ENCODE data around the gene ZNF106.

ZNF106 gene

DNA sequence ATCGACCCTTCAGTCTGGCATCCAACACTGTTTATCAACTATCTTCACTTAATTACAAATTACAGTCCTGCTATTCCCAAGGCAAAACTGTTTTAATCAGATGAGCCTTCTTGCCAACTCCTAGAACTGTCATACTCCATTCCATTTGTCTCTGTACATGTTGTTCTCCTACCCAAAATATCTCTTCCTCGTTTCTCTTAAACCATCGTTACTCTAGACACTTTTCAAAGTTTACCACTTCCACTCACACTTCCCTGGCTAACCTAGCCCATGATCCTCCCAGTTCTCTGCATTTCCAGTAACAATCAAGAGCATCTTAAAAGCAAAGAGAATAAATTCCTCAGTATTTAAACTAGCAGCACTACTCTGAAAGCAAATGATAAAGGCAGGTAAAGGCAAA is 19.9 kb downstream of the ZNF106 start:
- no peak for DNase-seq

DNA sequence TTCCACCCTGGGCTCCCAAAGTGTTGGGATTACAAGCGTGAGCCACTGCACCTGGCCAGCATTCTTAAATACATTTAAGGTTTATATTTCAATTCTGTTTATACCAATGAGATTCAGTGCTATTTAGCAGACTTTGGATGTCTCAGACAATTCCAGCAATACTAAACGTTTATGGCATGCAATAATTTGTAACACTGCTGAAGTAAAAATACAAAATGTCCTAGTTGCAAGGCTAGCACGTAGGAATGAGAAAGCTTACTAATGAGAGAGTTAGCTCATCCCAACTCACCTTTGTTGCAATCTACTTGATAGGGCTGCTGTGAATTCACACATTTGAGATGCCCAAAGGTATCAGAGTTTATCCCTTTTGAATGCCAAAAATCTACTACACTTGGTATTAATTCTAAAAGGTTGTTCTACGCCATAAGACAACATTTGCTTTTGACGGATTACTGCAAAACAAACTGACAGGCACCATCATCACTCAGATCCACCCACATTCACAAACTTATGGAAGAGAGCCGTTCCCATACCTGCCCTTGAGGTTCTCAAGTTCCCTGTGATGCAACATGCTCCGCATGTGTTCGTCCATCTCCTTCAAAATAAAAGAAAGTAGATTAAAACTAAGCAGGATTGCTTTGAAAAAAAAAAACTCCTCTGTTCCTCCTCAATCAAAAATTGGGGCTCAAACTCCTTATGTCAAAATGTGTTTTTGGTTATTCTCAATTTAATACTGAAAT is 25.3 kb downstream of the ZNF106 start:
- DNase-seq = no peak

DNA sequence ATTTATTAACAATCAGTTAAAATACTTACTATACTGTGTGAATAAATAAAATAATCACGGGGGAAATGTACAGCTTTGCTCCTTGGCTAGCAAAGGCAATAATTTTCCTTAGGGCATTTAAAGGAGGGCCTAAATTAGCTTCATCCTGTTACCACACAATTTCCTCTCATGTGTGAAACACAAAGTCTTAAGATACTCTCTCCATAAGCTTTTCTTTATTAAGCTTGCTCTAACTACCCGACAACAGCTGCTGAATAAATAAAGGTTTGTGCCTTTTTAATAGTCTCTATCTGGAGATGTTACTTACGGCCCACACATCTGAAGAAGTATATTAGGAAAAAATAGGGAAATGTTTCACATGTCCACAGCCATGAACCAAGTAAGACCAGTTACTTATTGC is 29.7 kb downstream of the ZNF106 start:
- no peak for DNase-seq

DNA sequence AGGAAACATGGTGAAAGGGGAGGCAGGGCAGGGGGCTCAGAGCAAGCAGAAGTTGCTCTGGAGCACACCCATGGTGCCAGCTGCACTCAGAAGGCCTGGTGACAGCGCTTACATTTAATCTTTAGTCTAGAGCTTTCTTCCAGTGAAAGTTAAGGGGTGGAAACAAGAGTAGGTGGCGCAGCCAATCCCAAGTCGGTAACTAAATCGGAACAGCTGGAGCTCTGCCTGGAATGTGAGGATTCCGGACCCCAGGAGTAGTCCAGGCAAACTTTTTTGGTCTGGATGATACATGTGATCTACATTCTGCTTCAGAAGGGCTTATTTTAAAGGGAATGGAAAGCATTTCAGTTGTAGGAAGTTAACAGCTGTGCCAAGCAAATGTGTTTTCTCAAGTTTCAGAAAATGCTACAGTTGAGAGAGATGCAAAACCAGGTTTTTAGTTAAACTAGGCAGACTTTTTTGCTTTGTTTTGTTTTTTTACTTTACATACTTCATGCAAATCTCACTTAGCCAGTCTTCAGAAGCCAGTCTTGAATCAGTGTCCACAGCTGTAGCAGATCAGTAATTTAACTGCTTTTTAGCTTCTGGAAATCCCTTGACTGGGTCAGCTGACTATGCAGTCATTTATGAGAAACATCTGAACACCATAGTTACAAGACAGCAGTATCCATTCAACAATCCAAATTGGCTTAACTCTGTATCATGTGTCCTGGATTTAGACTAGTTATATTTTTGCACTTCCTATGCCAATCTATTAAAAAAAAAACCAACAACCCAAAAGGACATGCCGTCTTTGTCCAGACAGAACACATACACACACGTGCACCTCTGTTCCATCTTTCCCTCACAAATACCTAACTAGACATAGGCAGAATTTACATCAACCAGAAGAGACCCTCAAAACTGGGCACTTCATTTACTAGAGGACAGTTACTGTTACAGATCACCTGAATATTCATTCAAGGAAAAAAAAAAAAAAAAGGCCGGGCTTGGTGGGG is 33.2 kb downstream of the ZNF106 start:
- no peak for DNase-seq

DNA sequence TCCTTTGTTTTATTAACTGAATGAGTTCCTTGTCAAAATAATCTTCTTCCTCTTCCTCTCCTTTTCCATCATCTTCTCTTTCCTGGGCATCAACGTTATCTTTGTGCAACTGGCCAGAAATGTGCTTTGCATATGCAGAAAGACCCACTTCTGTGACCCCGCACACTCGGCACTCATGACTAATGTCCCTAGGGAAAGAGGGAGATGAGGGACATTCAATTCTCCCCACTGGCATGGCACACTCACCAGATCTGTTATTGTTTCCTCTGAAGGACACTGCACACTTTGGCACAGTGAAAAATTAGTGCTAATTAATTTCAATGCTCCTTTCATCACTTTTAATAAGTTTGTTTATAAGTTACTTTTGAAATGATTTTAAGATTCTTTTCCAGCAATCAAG is 34.0 kb downstream of the ZNF106 start:
- no peak for DNase-seq

DNA sequence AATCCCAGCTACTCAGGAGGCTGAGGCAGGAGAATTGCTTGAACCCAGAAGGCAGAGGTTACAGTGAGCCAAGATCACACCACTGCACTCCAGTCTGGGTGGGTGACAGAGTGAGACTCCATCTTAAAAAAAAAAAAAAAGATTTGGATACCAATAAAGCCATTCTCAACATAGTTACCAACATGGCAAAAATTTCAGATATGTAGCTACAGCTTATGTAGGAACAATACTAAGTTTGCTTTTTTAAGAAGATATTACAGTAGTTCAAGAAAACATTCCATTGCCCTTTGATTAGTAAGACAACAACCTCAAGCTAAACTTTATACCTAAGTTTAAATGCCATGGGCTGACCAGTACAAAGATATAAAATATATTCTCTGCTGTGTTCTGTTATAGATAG is 34.4 kb downstream of the ZNF106 start:
- no peak for DNase-seq

DNA sequence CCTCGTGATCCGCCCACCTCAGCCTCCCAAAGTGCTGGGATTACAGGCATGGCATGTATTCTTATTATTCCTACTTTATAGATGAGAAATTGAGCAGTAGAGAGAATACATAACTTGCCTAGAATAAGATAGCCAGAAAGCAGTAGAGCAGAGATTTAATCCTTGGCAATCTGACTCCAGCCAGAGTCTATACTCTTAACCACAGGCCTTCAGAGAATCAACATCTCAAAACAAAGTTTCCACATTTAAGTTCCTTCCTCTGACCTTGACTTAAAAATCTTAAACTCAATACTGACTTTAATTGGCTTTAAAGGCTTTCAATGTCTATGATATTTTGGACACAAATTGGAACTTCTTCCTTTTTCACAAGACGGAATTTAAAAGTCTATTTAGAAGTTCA is 37.1 kb downstream of the ZNF106 start:
- no peak for DNase-seq

DNA sequence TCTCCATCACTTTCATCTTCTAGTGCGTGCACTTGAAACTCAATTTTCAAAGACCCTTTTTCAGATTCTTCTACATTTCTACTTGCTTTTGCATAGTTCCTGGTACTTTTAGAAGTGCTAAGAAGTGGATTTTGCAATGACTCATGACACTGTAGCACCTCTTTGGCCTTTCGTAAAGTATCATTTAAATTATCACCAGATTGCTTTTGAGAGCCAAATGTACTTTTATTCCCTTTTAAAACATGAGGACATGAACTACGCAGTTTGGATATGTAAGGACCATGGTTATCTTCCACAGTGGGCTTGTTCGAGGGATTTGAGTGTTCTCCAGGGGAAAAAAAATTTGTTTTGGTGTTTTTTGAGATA is 40.5 kb downstream of the ZNF106 start:
- DNase-seq = no peak

DNA sequence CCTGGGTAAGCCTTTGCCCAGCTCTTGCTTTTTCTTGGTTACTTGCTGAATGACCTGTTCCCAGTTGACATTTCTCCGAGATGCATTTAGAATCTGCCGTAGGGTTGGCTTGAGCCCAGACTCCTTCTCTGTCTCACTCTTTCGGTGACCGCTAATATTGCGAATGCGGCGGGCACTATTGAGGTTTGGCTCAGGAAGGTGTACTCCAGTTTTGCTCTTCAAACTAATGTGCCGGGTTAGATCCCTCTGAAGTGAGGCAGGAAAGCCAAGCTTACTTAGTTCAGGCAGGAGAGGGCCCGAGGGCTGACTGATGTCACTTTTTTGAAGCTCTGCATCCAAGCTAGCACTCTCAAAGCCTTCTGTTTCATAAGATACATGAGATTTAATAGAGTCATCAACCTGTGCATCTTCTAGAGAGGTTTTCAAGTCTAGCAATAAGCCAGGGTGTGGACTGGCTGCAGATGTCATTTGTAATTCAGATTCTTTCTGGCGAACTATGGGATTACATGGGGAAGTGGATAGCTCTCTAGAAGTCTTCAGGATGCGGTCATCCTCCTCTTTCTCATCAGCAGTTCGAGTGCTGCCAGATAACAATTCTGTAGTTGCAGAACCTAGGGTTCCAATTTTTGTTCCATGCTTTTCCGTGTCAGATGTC is 41.0 kb downstream of the ZNF106 start:
- no peak for DNase-seq

DNA sequence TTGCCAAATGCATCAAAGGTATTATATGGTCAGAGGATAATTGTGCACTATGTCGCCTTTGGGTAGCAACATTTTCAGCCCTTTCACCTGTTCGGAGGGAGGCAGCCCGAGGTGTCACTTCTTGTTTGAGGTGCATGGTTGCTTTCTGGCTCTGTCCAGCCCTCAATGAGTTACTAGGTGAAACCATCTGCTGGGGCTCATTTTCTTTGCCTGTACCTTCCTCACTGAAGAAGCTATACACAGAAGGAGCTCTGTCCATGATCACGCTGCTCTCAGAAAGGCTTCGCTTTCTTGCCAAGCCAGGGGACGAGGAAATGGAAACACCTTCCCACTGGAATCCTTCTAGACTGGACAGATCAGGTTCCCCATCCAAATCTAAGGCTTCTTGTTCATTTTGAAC is 42.7 kb downstream of the ZNF106 start:
- no peak for DNase-seq

DNA sequence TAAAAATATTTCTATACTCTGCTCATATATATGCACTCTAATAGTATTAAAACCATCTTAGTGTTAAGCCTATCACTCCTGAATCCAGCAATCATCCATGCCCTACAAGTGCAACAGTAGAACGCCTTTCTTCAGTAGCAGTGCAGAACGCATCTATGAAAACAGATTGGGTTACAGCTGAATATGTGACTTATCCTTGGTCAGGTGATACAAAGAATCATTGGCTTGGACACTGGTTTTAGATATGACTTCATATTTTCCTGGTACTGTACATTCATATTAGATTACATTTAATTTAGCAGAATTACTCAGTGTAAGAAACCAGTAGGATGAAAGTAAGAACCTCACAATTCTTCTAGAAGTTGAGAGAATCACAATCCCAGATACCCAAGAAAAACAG is 43.3 kb downstream of the ZNF106 start:
- no peak for DNase-seq

DNA sequence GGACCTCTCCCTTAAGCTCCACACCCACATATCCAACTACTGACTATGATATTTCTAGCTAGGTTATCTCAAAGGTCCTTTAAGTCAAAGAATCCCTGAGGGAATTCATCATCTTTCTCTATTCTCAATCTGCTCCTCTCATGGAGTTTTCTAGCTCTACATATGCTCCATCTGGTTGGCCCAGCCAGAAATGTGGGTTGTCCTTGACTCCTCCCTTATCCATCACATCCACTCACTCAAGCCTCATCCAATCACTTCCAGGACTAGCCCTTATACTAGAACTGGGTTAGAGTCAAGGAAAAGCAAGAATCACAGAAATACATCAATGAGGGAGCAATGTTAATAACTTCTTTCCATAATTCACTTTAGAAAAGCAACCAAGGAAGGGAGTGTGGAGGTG is 45.4 kb downstream of the ZNF106 start:
- no peak for DNase-seq

DNA sequence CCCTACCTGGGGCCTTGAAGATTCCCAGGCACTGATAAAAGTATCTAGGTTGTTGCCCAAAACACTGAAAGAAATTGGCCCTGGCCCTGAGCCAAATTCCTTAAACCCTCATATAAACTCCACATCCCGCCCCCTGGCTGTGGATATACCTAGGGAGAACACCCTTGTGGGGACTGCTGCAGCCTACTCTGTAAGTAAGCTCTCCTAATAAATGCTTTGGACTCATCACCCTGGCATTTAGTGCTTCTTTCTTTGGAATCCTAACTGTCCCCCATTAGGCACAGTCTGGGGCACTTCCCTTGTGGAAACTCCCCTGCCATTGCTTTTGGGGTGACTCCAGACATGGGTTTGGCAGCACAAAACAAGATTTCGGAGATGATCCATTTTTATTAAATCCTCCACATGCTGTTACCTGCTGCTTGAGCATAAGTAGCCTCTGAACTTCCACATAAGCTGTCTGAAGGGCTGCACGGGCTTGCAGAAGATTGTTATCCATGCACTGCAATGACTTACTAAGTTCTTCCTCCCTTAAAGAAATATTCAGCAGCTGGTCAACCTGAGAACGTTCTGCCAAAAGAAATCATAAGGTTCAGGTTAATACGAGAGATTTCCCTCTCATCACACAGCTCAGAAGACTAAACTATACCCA is 46.4 kb downstream of the ZNF106 start:
- DNase-seq = no peak

DNA sequence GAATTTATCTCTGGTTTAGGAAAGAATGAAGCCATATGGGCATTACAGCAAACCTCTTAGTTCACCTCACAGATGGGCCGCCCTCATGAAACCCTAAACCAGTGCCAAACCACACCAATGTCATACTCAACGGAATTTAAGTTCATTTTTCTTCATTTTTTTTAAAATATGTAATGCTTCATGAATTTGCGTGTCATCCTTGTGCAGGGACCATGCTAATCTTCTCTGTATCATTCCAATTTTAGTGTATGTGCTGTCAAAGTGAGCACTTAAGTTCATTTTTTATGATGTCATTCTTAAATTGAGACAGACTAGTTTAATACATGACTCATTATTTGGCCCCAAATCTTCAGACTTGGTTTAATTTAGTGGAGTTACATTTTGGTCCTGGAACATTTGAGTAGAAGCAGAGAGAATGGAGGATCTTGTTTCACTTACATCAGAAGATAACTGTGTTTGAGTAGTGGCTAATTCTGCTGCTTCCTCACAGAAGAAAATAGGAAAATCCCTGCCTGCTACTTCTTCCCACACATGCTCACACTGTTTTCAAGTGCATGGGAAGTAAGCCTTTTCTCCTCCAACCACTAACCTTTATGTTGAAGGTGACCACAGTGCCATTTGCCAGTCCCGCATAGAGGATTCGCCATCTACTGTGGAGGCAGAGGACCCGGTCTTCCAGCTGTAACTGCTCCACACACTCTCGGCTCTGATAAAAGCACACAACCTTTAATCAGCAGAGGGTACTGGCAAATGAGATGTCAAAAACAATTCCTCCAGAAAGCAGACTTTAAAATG is 63.3 kb downstream of the ZNF106 start:
- DNase-seq = no peak

DNA sequence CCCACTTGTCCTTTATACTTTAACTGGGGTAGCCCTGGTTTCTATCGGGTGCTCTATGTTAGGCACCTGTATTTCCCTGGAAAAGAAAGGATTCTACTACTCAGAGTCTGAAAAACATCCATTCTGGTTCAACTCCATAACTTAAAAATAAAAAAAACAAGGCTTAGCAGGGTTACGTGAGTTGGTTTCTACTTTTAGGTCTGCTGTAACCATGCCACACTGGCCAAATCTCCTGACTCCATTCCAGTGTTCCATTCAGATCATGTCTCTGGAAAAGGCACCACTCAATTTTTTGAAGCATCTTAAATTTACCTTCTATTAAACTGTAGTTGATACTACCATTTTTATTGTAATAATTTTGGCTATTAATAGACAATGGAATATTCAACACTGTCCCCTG is 69.6 kb downstream of the ZNF106 start:
- DNase-seq = no peak

DNA sequence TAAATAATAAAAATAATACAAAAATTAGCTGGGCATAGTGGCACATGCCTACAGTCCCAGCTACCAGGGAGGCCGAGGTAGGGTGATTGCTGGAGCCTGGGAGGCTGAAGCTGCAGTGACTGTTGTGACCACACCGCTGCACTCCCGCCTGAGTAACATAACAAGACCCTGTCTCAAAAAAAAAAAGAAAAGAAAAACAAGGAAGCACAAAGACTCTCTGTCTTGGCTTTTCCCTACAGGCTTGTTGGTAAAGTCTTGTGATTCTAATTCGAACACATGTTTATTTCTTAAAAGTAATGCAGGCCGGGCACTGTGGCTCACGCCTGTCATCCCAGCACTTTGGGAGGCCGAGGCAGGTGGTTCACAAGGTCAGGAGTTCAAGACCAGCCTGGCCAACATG is 71.6 kb downstream of the ZNF106 start:
- DNase-seq = no peak

DNA sequence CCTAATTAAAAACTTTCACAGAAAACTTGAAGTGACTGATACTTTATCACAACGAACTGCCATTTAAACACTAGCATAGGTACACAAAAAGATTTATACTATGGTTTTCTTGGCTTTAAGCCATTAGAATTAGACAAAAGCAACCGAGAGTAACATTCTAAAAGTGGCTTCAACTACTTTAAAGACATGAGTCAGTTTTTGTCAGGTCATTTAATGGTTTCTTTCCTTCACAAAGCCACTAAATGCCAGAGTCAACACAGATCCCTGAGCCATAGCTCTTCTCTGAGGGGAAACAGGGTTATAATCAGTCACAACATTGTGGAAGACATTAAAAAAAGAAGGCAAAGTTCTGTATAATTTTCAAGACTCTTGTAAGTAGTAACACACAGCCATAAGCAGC is 77.0 kb downstream of the ZNF106 start:
- DNase-seq = no peak

DNA sequence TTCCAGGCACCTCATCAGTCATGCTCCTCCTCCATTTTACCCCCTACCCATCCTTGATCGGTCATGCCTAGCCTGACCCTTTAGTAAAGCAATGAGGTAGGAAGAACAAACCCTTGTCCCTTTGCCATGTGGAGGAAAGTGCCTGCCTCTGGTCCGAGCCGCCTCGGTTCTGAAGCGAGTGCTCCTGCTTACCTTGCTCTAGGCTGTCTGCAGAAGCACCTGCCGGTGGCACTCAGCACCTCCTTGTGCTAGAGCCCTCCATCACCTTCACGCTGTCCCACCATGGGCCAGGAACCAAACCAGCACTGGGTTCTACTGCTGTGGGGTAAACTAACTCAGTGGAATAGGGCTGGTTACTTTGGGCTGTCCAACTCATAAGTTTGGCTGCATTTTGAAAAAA is 79.1 kb downstream of the ZNF106 start:
- no peak for DNase-seq

DNA sequence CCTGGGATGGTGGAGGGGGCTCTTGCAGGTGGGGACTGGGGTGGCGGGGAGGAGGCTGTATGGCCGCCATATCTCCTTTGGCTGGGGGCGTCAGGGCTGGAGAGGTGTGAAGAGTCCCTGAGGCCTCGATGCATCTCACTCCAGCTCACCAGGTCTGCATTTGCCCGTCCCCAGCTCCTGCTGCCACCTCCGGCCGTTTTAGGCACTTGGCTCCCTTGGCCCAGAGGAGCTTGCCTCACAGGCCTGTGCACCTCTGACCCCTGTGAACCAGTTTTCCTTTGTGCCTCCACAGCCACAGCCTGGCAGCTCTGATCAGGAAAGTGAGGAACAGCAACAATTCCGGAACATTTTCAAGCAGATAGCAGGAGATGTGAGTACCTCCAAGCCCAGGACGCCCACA is 81.9 kb downstream of the ZNF106 start:
- DNase-seq = no peak

DNA sequence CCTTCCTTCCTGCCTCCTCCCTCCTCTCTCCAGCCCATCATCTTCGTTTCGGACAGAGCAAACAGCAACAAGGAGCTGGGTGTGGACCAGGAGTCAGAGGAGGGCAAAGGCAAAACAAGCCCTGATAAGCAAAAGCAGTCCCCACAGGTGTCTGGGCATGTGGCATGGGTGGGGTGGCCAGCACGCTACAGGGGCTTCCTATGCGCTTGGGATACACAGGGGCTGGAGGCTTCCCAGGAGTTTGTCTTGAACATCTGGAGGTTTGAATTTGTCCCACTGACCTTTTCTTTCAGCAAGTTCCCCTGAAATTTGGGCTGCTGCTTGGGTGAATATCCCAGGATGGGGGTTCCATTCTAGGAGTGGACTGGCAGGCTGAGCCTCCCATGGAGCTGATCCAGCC is 82.8 kb downstream of the ZNF106 start:
- DNase-seq = no peak

DNA sequence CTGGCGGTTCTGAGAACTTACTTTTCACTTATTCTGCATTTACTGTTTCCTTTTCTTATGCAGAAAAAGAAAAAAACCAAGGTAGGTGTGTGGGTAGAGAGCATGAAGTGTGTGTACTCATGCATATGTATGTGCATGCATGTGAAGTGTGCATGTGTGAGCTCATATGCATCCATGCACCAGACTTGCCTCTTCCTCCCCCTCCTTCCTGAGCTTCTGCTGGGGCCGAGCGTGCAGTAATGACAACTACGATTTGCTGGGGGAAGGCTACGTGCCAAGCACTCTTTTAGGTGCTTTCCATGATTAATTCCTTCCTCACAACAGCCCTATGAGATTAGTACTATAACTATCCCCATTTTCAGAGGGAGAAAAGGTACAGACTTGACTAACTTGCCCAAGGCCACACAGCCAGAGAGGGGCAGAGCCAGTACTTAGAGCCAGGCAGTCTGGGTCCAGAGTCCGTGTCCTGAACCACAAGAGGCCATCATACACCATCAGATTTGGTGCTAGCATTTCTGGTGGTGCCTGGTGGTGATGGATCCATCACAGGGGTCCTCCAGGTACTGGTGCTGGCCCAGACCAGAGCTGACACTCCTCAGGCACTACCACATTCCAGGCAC is 85.0 kb downstream of the ZNF106 start:
- no peak for DNase-seq

All from NCI-H1092 (cell line).